HK-2 (cell line): Measurements from ENCODE around the gene NOTCH4.
A peak's percentile ranks its signal among the peaks of the same experiment; 100 is the strongest.

ENCODE experiments used
- DNase-seq: peaks from one replicate; pipeline ENCODE4 v3.0.0-alpha.2; 2018; ENCODE audit not compliant: unreplicated experiment

The NOTCH4 gene

GRCh38 chr6:32164295-32164694 is 59.6 kb downstream of the NOTCH4 start, which contains the start of gene EGFL8:
Gene EGFL8, plus strand, starts transcription at chr6:32164595. Its CDS starts 1,571 bp downstream, at chr6:32166166.
- DNase-seq, result no peak

GRCh38 chr6:32163559-32164258 is 60.2 kb downstream of the NOTCH4 start:
- DNase-seq, result no peak

- DNase-seq, result no peak
Measured at GRCh38 chr6:32158052-32158451, 65.8 kb downstream of the NOTCH4 start.

GRCh38 chr6:32156891-32157290 is 67.0 kb downstream of the NOTCH4 start:
- no peak for DNase-seq

GRCh38 chr6:32154514-32155161 is 69.2 kb downstream of the NOTCH4 start:
- DNase-seq, result peak; percentile 63

- peak; percentile 81 for DNase-seq
Measured at GRCh38 chr6:32153564-32154513, 70.0 kb downstream of the NOTCH4 start, which contains the start of gene PPT2. Gene PPT2, plus strand, starts transcription at chr6:32154141. Its CDS starts 454 bp downstream, at chr6:32154595.

GRCh38 chr6:32152769-32153563 is 70.9 kb downstream of the NOTCH4 start:
- no peak for DNase-seq

GRCh38 chr6:32151863-32152768 is 71.8 kb downstream of the NOTCH4 start, which contains the start of gene PRRT1:
Gene PRRT1, minus strand, starts transcription at chr6:32151939. Its CDS starts 112 bp downstream, at chr6:32151827.
- DNase-seq, result no peak

- DNase-seq, result no peak
Measured at GRCh38 chr6:32151181-32151862, 72.5 kb downstream of the NOTCH4 start.

- no peak for DNase-seq
Measured at GRCh38 chr6:32149932-32150870, 73.7 kb downstream of the NOTCH4 start.

- no peak for DNase-seq
Measured at GRCh38 chr6:32149092-32149755, 74.6 kb downstream of the NOTCH4 start.

GRCh38 chr6:32148289-32149091 is 75.4 kb downstream of the NOTCH4 start:
- DNase-seq, result no peak

GRCh38 chr6:32147401-32148132 is 76.3 kb downstream of the NOTCH4 start:
- no peak for DNase-seq

GRCh38 chr6:32146687-32147086 is 77.2 kb downstream of the NOTCH4 start:
- DNase-seq, result no peak

- DNase-seq, result no peak
Measured at GRCh38 chr6:32146287-32146686, 77.6 kb downstream of the NOTCH4 start.
